ENCODE data around the gene IGFBP1.

The IGFBP1 gene

DNA sequence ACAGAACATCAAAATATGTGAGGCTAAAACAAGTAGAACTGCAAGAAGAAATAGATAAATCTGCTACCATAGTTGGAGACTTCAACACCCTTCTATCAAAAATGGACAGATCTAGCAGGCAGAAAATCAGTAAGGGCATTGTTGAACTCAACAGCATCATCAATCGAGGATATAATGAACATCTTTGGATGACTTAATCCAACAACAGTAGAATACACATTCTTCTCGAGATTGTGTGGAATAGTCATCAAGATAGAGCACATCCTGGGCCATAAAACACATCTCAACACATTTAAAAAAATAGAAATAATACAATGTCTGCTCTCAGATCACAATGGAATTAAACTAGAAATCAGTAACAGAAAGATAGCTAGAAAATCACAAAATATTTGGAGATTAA is 9.9 kb downstream of the IGFBP1 start:
- Histone ChIP-seq H3K4me1 (ENCODE audit: control insufficient read depth in 5 of 5, insufficient read depth in 5 of 5, low read length in 5 of 5) (no peaks in the 10 kb centered on the region), H3K4me3 (ENCODE audit: low read depth in 1 of 5, low read length in 5 of 5) (no peak overlapping the region), H3K27me3 (ENCODE audit: control insufficient read depth in 5 of 5, insufficient read depth in 4 of 5, low read length in 5 of 5) (peaks cover 0 to 8% (median 0%) of the 10 kb centered on the region in 5 donors), H3K27ac (ENCODE audit: low read depth, low read length) (no peak overlapping the region), H3K36me3 (ENCODE audit: control insufficient read depth in 5 of 5, insufficient read depth in 5 of 5, low read length in 5 of 5) (no peaks in the 10 kb centered on the region), H3K9me3 (ENCODE audit: control insufficient read depth in 5 of 5, low read length in 5 of 5) (no peaks in the 10 kb centered on the region), H3K9ac (ENCODE audit: low read length in 5 of 5) (no peak overlapping the region)

- H3K9me3 ChIP-seq (ENCODE audit: control insufficient read depth in 5 of 5, low read length in 5 of 5) = no peaks in the 10 kb centered on the region
- no peaks in the 10 kb centered on the region for H3K4me1 ChIP-seq (ENCODE audit: control insufficient read depth in 5 of 5, insufficient read depth in 5 of 5, low read length in 5 of 5)
- no peak overlapping the region for H3K4me3 ChIP-seq (ENCODE audit: low read depth in 1 of 5, low read length in 5 of 5)
- H3K9ac ChIP-seq (ENCODE audit: low read length in 5 of 5) = no peak overlapping the region
- no peaks in the 10 kb centered on the region for H3K27me3 ChIP-seq (ENCODE audit: control insufficient read depth in 5 of 5, insufficient read depth in 4 of 5, low read length in 5 of 5)
- no peak overlapping the region for H3K27ac ChIP-seq (ENCODE audit: low read depth, low read length)
- no peaks in the 10 kb centered on the region for H3K36me3 ChIP-seq (ENCODE audit: control insufficient read depth in 5 of 5, insufficient read depth in 5 of 5, low read length in 5 of 5)
Measured at GRCh38 chr7:45901566-45901965, 13.3 kb downstream of the IGFBP1 start.

GRCh38 chr7:45902820-45903219 is 14.5 kb downstream of the IGFBP1 start:
- H3K4me3 ChIP-seq (ENCODE audit: low read depth in 1 of 5, low read length in 5 of 5) = no peak overlapping the region
- no peaks in the 10 kb centered on the region for H3K36me3 ChIP-seq (ENCODE audit: control insufficient read depth in 5 of 5, insufficient read depth in 5 of 5, low read length in 5 of 5)
- H3K4me1 ChIP-seq (ENCODE audit: control insufficient read depth in 5 of 5, insufficient read depth in 5 of 5, low read length in 5 of 5) = no peaks in the 10 kb centered on the region
- H3K27me3 ChIP-seq (ENCODE audit: control insufficient read depth in 5 of 5, insufficient read depth in 4 of 5, low read length in 5 of 5) = no peaks in the 10 kb centered on the region
- no peak overlapping the region for H3K9ac ChIP-seq (ENCODE audit: low read length in 5 of 5)
- H3K9me3 ChIP-seq (ENCODE audit: control insufficient read depth in 5 of 5, low read length in 5 of 5) = no peaks in the 10 kb centered on the region
- H3K27ac ChIP-seq (ENCODE audit: low read depth, low read length) = no peak overlapping the region

GRCh38 chr7:45909561-45909960 is 21.3 kb downstream of the IGFBP1 start:
- H3K27ac ChIP-seq (ENCODE audit: low read depth, low read length) = no peak overlapping the region

DNA sequence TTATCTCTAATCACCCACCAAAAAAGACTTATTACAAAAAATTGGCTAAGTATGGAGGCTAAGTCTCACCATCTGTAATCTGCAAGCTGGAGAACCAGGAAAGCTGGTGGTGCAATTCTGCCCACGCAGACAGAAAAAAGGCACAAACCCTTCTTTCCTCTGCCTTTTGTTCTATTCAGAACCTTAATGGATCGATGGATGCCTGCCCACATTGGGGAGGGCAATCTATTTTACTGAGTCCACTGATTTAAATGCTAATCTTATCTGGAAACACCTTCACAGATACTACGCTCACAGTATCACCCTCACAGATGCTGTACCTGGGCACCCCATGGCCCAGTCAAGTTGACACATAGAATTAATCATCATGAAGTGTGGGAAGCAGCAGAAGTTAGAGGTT is 22.6 kb downstream of the IGFBP1 start:
- Histone ChIP-seq H3K27me3 (ENCODE audit: control insufficient read depth in 5 of 5, insufficient read depth in 4 of 5, low read length in 5 of 5) (no peaks in the 10 kb centered on the region), H3K9me3 (ENCODE audit: control insufficient read depth in 5 of 5, low read length in 5 of 5) (no peaks in the 10 kb centered on the region), H3K36me3 (ENCODE audit: control insufficient read depth in 5 of 5, insufficient read depth in 5 of 5, low read length in 5 of 5) (peaks cover 0 to 42% (median 30%) of the 10 kb centered on the region in 5 donors), H3K27ac (ENCODE audit: low read depth, low read length) (no peak overlapping the region), H3K9ac (ENCODE audit: low read length in 5 of 5) (no peak overlapping the region), H3K4me3 (ENCODE audit: low read depth in 1 of 5, low read length in 5 of 5) (no peak overlapping the region), H3K4me1 (ENCODE audit: control insufficient read depth in 5 of 5, insufficient read depth in 5 of 5, low read length in 5 of 5) (no peaks in the 10 kb centered on the region)

More at GRCh38 chr7:45909561-45909960, 21.3 kb downstream of the IGFBP1 start:
- Histone ChIP-seq H3K9ac (ENCODE audit: low read length in 5 of 5) (no peak overlapping the region), H3K4me1 (ENCODE audit: control insufficient read depth in 5 of 5, insufficient read depth in 5 of 5, low read length in 5 of 5) (no peaks in the 10 kb centered on the region), H3K9me3 (ENCODE audit: control insufficient read depth in 5 of 5, low read length in 5 of 5) (no peaks in the 10 kb centered on the region), H3K36me3 (ENCODE audit: control insufficient read depth in 5 of 5, insufficient read depth in 5 of 5, low read length in 5 of 5) (peaks cover 0 to 29% (median 20%) of the 10 kb centered on the region in 5 donors), H3K4me3 (ENCODE audit: low read depth in 1 of 5, low read length in 5 of 5) (no peak overlapping the region), H3K27me3 (ENCODE audit: control insufficient read depth in 5 of 5, insufficient read depth in 4 of 5, low read length in 5 of 5) (no peaks in the 10 kb centered on the region)

DNA sequence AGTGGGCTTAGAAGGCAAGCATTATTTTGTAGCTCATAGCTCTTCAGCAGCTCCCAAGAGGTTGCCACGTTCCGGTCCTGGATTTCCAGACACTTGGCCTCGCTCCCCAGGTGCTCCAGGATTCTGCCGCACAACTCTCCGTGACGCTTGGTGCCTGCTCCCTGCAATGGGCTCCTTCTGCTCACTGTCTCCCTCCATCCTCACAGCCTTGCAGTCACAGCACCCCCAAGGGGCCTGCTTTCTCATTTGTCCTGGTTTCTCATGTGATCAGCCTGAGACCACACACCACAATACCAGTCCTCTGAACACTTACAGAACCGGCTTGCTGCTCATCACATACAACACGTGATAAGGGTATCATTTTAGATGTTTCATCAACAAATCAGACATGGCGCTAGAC is 23.0 kb downstream of the IGFBP1 start:
- Histone ChIP-seq H3K4me3 (ENCODE audit: low read depth in 1 of 5, low read length in 5 of 5) (no peak overlapping the region), H3K27ac (ENCODE audit: low read depth, low read length) (no peak overlapping the region), H3K9ac (ENCODE audit: low read length in 5 of 5) (no peak overlapping the region), H3K36me3 (ENCODE audit: control insufficient read depth in 5 of 5, insufficient read depth in 5 of 5, low read length in 5 of 5) (peaks cover 0 to 46% (median 33%) of the 10 kb centered on the region in 5 donors), H3K27me3 (ENCODE audit: control insufficient read depth in 5 of 5, insufficient read depth in 4 of 5, low read length in 5 of 5) (peaks cover 0 to 3% (median 0%) of the 10 kb centered on the region in 5 donors), H3K9me3 (ENCODE audit: control insufficient read depth in 5 of 5, low read length in 5 of 5) (no peaks in the 10 kb centered on the region), H3K4me1 (ENCODE audit: control insufficient read depth in 5 of 5, insufficient read depth in 5 of 5, low read length in 5 of 5) (no peaks in the 10 kb centered on the region)

DNA sequence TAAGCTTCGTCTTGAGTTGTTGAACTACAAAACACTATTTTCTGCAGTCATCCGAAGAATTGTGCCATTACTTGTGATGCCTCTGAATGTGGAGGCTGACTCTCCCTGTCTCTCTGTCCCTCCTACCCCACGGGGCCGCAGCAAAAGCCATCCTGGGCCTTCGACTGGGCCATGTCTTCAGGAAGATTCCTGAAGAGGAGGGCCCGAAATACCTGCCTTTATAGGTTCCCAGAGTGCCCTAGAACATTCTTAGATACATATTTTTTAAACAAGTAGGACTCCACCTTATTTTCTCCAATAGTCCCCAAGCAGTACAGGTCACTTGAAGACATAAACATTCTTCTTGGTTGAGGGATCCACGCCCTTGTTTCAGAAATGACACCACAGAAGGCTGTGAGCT is 24.7 kb downstream of the IGFBP1 start:
- Histone ChIP-seq H3K27ac (ENCODE audit: low read depth, low read length) (no peak overlapping the region), H3K4me1 (ENCODE audit: control insufficient read depth in 5 of 5, insufficient read depth in 5 of 5, low read length in 5 of 5) (peaks cover 0 to 5% (median 4%) of the 10 kb centered on the region in 5 donors), H3K27me3 (ENCODE audit: control insufficient read depth in 5 of 5, insufficient read depth in 4 of 5, low read length in 5 of 5) (peaks cover 0 to 8% (median 2%) of the 10 kb centered on the region in 5 donors), H3K9ac (ENCODE audit: low read length in 5 of 5) (no peak overlapping the region), H3K4me3 (ENCODE audit: low read depth in 1 of 5, low read length in 5 of 5) (no peak overlapping the region), H3K9me3 (ENCODE audit: control insufficient read depth in 5 of 5, low read length in 5 of 5) (no peaks in the 10 kb centered on the region), H3K36me3 (ENCODE audit: control insufficient read depth in 5 of 5, insufficient read depth in 5 of 5, low read length in 5 of 5) (peaks cover 0 to 55% (median 38%) of the 10 kb centered on the region in 5 donors)

DNA sequence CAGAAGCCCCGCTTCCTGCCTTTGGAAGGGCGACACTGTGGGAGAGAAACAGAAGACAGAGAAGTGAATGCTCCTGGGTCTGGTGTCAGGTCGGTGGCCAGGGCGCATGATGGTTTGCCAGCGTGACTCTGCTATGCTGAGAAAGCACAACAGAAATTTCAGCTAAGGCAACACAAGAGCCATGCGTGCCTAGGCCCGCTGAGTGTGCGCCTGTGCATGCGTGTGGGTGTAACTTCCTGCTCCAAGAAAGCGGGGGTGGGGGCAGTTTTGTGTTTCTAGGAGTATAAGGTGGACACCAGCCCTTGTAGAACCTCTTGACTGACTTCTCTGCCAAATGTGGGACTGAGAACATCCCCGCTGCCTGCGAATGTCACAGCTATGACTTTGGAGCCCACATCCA is 26.6 kb downstream of the IGFBP1 start:
- no peak overlapping the region for H3K27ac ChIP-seq (ENCODE audit: low read depth, low read length)
- H3K4me1 ChIP-seq (ENCODE audit: control insufficient read depth in 5 of 5, insufficient read depth in 5 of 5, low read length in 5 of 5) = peaks cover 0 to 24% (median 18%) of the 10 kb centered on the region in 5 donors
- no peak overlapping the region for H3K9ac ChIP-seq (ENCODE audit: low read length in 5 of 5)
- H3K36me3 ChIP-seq (ENCODE audit: control insufficient read depth in 5 of 5, insufficient read depth in 5 of 5, low read length in 5 of 5) = peaks cover 0 to 55% (median 38%) of the 10 kb centered on the region in 5 donors
- no peaks in the 10 kb centered on the region for H3K9me3 ChIP-seq (ENCODE audit: control insufficient read depth in 5 of 5, low read length in 5 of 5)
- H3K4me3 ChIP-seq (ENCODE audit: low read depth in 1 of 5, low read length in 5 of 5) = no peak overlapping the region
- H3K27me3 ChIP-seq (ENCODE audit: control insufficient read depth in 5 of 5, insufficient read depth in 4 of 5, low read length in 5 of 5) = peaks cover 0 to 16% (median 9%) of the 10 kb centered on the region in 5 donors

DNA sequence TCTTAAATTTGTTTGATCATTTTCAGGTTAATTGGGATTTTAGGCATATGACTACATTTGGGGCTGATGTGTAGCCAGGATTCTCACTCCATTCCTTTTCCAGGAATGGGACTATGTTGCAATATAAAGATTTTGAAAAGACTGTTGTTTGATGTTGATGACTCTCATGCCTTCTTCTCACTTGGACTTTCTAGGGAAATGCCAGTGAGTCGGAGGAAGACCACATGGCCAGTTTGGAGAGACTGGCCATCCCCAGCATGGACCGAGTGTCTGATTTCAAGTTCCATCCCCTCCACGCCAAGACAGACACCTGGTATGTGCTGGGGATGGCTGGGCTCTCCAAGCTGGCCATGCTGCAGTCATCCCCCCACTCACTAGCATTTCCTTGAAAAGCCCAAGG is 27.3 kb downstream of the IGFBP1 start:
- peaks cover 0 to 55% (median 38%) of the 10 kb centered on the region in 5 donors for H3K36me3 ChIP-seq (ENCODE audit: control insufficient read depth in 5 of 5, insufficient read depth in 5 of 5, low read length in 5 of 5)
- H3K27me3 ChIP-seq (ENCODE audit: control insufficient read depth in 5 of 5, insufficient read depth in 4 of 5, low read length in 5 of 5) = peaks cover 0 to 21% (median 11%) of the 10 kb centered on the region in 5 donors
- no peak overlapping the region for H3K27ac ChIP-seq (ENCODE audit: low read depth, low read length)
- H3K9me3 ChIP-seq (ENCODE audit: control insufficient read depth in 5 of 5, low read length in 5 of 5) = no peaks in the 10 kb centered on the region
- H3K4me3 ChIP-seq (ENCODE audit: low read depth in 1 of 5, low read length in 5 of 5) = no peak overlapping the region
- peaks cover 0 to 30% (median 25%) of the 10 kb centered on the region in 5 donors for H3K4me1 ChIP-seq (ENCODE audit: control insufficient read depth in 5 of 5, insufficient read depth in 5 of 5, low read length in 5 of 5)
- H3K9ac ChIP-seq (ENCODE audit: low read length in 5 of 5) = no peak overlapping the region

- H3K27ac ChIP-seq (ENCODE audit: low read depth, low read length) = no peak overlapping the region
- H3K4me1 ChIP-seq (ENCODE audit: control insufficient read depth in 5 of 5, insufficient read depth in 5 of 5, low read length in 5 of 5) = peaks cover 2 to 43% (median 35%) of the 10 kb centered on the region in 5 donors
- no peak overlapping the region for H3K9ac ChIP-seq (ENCODE audit: low read length in 5 of 5)
- no peaks in the 10 kb centered on the region for H3K9me3 ChIP-seq (ENCODE audit: control insufficient read depth in 5 of 5, low read length in 5 of 5)
- H3K36me3 ChIP-seq (ENCODE audit: control insufficient read depth in 5 of 5, insufficient read depth in 5 of 5, low read length in 5 of 5) = peaks cover 0 to 46% (median 30%) of the 10 kb centered on the region in 5 donors
- peaks cover 0 to 22% (median 13%) of the 10 kb centered on the region in 5 donors for H3K27me3 ChIP-seq (ENCODE audit: control insufficient read depth in 5 of 5, insufficient read depth in 4 of 5, low read length in 5 of 5)
- H3K4me3 ChIP-seq (ENCODE audit: low read depth in 1 of 5, low read length in 5 of 5) = no peak overlapping the region
Measured at GRCh38 chr7:45917064-45917463, 28.8 kb downstream of the IGFBP1 start.

Measured in subcutaneous abdominal adipose tissue (tissue), 5 donors.